CD4-positive, alpha-beta T cell treated with Interleukin-1 beta for 1 hour (primary cell): ENCODE results near the gene CDC20.
A peak's percentile ranks its signal among the peaks of the same experiment; 100 is the strongest.

ENCODE experiments used
- DNase-seq, 2 donors: peaks; one replicate each; pipeline ENCODE4 v3.0.0-alpha.2; 2020 to 2022

Gene CDC20

GRCh38 chr1:43329995-43330751 is 28.6 kb upstream of the CDC20 start:
- DNase-seq, result peak in 1 of 2 donors; percentile 38

- DNase-seq, result no peak
Observed at GRCh38 chr1:43331688-43332087, 27.1 kb upstream of the CDC20 start.

DNA sequence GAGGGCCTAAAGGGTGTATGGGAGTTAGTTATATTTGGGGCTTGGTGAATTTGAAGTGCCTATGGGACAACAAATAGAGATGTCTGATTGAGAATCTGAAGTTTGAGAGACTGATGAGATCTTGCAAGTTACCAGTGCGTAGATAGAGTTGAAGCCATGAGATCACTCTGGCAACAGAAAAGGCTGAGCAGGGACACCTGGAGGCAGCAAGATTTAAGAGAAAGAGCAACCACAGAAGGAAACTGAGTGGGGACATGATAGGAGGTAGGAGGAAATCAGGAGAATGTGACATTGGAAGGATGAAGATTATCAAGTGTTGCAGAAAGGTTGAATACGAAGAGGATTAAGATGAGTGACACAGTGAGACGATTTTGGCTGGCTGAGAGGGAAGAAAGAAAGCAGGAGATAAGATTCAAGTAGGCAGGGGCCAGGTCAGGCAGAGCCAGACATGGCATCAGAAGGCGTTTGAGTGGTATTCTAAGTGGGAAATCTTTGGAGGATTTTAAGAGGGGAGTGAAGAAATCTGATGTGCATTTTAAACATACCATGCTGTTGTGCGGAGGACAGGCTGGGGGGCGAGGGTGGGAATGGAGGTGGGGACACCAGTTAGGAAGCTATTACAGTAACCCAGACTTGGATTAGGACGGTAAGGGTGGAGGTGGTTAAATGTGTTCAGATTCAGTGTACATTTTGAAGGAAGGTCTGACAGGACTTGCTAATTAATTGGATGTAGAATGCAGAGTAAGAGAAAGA is 24.2 kb upstream of the CDC20 start:
- DNase-seq, result no peak

- DNase-seq, result no peak
Observed at GRCh38 chr1:43337588-43337987, 21.2 kb upstream of the CDC20 start, which contains the start of gene MPL. MPL (plus strand) TSS chr1:43337818; CDS start chr1:43337849, 31 bp downstream.

DNA sequence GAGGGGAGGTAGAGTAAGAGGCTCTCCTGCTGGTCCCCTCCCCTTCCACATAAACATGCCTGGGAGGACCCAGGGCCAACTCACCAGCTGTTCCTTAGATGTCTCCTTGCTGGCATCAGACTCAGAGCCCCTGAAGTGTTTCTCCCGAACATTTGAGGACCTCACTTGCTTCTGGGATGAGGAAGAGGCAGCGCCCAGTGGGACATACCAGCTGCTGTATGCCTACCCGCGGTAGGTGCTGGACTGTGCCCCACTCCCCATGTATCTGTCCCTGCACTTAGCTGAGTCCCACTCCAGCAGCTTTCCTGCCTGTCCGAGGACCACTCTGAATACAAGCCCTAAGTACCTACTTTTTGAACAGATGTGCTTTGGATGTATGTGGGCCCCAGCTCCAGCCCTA is 20.8 kb upstream of the CDC20 start:
- no peak for DNase-seq

DNA sequence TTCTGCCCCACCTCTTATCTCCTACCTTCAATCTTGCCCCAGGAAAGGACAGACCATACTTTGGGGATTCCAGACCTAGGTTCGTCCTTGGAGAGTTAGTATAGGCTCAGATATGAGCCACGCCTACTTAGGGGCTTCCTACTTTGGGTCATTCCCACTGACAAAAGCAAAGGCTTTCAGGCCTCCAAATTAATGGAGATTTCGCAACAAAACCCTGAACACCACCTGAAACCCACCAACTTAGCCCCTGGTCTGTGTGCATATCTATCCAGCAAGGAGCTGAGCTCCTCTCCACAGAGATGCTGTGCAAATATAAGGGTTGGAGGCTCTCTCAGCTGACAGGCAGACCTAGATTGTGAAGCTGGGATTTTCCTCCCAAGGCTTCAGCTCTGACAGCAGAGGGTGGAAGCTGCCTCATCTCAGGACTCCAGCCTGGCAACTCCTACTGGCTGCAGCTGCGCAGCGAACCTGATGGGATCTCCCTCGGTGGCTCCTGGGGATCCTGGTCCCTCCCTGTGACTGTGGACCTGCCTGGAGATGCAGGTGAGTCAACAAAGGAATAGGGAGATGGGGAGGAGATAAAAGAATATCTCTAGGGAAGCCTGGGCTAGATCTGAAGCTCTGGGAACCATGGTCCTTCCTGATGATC is 19.1 kb upstream of the CDC20 start:
- no peak for DNase-seq

DNA sequence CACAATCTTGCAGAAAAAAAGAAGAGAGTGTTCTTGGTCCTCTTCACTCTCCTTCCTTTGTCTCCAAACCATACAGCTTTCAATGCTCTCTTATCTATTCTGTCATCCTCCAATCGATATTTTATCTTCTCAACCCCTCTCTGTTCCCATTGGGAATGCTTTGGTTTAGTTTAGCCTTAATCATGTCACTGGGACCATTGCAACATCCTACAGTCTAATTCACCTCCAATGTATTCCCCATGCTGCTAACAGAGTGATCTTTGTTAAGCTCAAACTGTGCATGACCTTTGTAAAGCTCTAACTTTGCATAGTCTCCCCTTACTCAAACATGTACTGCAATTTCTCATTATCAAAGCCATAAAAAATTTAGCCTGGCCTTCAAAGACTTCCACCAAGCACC is 18.2 kb upstream of the CDC20 start:
- no peak for DNase-seq

DNA sequence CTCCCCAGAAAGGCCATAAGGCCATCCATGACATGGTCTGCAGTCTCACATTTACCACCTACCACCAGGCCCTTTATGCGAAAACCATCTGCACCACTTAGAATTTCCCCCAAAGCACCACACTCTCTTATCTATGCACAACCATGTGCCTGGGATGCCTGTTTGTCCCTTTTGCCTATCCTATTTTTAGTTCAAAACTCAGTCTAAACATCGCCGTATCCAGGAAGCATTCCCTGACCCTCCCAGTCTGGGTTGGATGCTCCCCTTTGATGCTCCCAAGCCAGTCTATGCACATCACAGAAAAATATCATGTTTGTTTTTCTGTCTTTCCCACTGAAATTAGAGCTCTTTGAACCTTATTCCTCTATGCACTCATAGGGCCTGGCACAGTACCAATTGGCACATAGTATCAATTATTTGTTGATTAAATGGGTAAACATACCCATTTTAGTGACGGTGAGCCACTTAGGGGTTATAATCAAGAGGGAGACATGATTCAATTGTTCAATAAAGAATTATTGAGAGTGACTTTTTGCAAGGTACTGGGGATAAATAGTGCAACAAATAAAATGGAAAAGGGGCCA is 14.4 kb upstream of the CDC20 start:
- no peak for DNase-seq

GRCh38 chr1:43345120-43345519 is 13.7 kb upstream of the CDC20 start:
- DNase-seq, result no peak

- no peak for DNase-seq
Observed at GRCh38 chr1:43346636-43347035, 12.1 kb upstream of the CDC20 start.

DNA sequence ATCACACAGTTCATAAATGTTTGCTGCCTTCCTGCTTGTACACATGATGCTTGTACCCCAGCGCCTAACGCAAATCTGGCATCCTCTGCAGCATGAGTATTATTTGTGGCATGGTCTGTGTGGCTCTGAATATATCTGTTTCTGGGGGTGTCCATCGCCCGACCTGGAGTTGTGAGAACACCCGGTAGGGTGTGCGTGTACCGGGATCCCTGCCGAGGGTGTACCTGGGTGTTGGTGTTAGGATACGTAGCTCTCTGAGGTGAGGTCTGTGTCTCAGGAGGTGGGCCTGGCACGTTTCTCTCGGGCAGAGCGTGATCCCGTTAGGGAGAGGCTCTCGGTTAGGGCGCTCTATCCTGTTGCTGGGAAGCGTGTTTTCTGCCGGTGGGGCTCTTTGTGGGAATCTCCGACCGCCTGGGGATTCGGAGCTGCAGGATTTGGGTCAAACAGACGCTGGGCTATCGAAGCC is 10.4 kb upstream of the CDC20 start:
- DNase-seq, result no peak

- peak; percentile 84 to 92 for DNase-seq
Observed at GRCh38 chr1:43348809-43349593, 9.8 kb upstream of the CDC20 start.

DNA sequence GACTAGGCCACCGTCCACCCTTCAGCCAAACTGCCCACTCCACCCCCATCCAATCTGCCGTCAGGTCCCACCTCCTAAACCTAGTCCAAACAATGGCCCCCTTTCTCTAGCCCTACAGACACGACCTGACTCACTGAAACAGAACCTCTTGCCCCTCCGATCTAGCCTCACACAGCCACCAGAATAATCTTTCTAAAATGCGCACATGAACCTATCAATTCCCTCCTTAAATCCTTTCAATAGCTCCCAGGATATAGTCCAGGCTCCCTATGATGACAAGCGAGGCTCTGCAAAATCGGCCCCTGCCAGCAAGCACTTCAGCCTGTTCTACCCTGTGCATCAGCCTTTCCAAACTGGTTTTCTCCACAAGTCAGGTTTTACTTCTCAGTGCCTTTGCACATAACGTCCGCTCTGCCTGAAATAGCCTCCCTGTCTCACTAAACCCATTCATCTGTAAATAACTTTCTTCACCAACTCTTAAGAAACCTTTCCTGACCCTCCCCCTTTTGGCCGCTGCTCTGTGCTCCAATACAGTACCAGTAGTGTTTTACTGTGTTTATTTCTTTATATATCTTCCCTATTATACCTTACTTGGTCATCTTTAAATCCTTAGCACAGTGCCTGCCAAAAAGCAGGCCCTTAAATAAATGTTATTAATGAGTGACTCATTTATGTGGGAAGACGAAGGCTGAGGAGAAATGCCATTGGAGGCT is 9.0 kb upstream of the CDC20 start:
- no peak for DNase-seq

DNA sequence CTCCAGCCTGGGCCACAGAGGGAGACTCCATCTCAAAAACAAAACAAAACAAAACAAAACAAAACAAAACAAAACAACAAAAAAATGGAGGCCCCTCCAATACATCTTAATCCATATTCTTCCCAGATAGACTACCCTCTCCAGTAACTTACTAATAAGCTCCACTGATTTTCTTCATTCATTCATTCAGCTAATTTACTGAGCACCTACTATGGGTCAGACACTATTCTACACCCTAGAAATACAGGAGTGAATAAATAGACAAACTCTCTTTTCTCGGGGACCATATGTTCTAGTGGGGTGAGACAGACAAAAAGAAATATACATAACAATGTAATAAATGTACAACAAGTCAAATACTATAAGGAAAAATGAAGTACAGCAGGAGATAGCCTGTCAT is 7.8 kb upstream of the CDC20 start:
- no peak for DNase-seq

- DNase-seq, result no peak
Observed at GRCh38 chr1:43351421-43352350, 7.1 kb upstream of the CDC20 start.

- DNase-seq, result no peak
Observed at GRCh38 chr1:43352351-43352705, 6.5 kb upstream of the CDC20 start.

GRCh38 chr1:43352881-43353280 is 5.9 kb upstream of the CDC20 start:
- DNase-seq, result no peak

GRCh38 chr1:43354471-43354870 is 4.3 kb upstream of the CDC20 start:
- DNase-seq, result no peak

DNA sequence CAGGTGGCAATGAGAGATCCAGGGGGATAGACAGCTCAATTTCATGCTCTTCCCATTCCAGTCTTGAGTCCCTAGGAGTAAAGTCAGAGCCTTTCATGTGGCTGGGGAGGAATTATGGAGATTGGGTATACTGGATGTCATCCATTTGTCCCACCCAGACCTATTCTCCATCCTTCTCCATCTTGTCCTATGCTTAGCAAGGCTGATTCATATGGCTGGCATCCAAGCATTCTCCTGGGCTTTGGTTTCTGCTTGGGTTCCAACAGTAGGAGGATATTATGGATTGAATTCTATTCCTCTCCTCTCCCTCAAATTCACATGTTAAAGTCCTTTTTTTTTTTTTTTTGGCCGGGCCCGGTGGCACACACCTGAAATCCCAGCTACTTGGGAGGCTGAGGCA is 3.8 kb upstream of the CDC20 start:
- no peak for DNase-seq

GRCh38 chr1:43357251-43357650 is 1.5 kb upstream of the CDC20 start:
- DNase-seq, result no peak
